HG02571 (cell line): ENCODE results near the gene RAC3.

Experiments
- ATAC-seq: cut with Tn5 transposase; IDR thresholded peaks from one replicate; pipeline ENCODE4 v1.9.1; 2021; ENCODE audit warnings: mild to moderate bottlenecking, moderate library complexity; ENCODE audit not compliant: unreplicated experiment

RAC3 gene

DNA sequence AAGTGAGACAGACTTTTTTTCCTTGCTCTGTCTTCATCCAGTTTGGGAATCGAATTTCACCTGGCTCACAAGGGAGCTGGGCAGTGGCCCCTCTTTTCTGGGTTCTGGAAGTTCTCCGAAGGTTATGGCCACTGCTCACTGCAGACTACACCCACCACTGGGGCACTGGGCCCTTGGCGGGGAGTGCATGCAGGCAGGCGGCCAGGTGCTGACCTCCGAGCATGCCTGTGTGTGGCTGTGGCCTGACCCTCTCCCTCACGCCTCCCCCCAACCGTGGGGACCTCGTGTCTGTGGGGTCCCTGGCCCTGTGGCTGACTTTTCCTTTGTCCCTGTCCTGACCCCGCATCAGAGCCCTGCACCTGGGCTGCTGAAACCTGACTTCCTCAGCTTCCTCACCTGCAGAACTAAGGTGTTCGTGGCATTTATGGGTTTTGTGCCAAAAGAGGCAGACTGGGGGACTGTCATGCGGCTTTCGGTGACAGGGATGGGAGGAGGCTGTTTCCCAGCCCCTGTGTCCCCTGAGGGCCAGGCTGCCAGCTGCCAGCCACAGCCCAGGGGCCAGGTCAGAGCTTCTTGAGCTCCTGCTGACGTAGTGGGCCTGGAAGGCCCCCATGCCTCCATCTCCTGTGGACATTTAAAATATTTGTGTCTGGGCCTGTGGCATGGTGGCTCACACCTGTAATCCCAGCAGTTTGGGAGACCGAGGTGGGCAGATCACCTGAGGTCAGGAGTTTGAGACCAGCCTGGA lies 32.6 kb upstream of the RAC3 start:
- ATAC-seq = no peak

DNA sequence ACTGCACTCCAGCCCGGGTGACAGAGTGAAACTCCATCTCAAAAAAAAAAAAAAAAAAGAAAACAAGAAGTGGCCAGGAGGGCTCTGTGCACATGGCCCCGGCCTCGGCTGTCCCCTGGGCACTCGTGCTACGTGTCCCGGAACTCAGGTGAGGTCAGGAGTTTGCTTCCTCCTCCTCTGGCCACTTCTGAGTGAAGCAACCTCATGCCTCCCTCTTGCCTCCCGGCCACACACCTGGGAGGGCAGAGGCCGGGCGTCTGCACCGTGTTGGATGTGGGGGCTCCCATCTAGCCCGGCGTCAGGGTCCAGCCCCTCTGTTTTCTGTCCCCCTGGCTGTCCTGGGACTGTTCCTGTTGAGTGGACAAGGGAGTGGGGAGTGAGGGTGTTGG lies 31.9 kb upstream of the RAC3 start:
- ATAC-seq = no peak

DNA sequence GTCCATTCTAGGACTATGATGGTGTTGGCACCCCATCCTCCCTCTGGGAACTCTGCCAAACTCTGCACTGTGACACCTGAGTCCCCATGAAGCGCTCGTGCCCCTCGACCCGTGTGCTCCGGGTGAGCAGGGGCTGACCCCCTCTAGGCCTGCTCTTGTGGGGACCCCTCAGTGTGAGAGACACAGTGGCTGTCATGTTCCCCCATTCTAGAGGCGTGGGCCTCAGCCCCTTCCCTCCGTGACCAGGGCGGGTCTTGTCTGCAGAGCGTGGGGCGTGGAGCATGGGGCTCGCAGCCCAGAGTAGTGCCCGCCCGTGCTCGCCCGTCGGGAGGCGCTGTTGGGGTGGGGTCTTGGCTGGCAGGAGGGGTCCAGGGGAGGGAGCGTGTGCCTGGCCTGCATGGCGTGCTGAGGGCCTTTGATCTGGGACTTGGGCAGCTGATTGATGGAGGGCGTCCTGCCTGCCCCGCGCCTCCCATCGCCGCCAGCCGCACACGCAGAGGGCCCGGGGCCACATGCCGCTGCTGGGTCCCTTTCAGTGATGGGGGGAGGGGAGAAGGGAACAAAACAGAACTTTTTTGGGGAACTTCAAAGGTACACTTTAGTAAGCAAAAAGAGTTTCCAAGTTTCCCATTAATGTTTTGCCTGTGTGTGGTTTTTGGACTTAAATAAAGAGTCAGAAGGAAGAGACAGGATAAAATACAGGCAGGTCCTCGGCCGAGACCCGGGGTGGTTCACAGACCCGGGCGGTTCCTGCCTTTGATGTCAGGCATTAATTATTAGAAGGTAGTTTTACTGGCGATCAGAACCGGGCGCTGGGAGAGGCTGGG lies 31.3 kb upstream of the RAC3 start:
- ATAC-seq = no peak

DNA sequence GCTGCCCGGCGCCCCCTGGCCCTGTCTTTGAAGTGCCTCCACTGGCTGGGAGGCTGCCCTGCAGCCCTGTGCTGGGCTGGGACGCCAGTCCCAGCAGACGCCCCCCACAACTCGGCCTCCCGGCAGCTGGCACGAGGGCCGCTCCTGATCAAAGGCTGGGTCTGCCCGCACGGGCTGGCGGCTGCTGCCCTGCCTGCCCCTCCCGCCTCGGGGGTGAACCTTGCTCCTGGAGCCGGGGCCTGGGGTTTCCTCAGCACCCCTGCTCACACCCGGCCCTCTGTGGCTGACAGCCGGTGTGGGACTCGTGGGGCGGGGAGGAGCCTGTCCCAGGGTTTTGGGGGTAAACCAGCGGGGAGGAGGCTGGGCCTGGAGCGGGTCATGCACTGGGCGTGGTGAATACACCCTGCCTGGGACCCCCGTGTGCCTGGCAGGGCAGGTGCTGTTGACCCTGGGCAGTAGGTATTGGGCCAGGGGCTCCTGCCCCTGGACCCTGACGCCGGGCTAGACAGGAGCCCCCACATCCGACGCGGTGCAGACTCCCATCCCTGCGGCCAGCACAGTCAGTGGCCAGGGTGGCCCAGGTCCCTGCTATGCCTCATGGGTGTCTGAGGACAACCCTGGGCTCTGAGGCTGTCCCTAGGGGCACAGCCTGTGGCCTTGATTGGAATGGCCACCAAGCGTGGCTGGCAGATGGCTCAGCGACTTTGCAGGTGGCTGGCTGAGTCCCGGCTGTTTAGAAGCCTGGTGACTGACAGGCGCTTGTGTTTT lies 30.5 kb upstream of the RAC3 start:
- no peak for ATAC-seq

DNA sequence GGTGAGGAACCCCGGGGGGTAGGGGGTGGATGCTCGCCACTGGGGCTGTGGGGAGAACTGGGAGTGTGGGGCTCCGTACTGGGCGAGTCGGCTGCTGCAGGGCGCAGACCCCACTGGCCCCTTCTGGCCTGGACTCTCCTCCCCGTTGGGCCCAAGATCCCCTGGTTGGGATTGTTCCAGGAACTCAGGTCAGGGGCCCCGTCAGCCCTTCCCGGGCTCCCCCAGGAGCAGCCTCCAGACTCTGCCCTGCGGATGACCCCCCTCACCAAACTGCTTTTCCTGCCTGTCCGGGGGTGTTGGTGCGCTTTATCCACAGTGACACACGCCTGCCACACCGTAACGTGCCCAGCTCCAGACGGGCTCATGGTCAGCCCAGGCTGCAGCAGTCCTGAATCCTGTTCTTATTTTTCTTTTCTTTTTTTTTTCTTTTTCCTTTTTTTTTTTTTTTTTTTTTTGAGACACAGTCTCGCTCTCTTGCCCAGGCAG lies 29.9 kb upstream of the RAC3 start:
- no peak for ATAC-seq

DNA sequence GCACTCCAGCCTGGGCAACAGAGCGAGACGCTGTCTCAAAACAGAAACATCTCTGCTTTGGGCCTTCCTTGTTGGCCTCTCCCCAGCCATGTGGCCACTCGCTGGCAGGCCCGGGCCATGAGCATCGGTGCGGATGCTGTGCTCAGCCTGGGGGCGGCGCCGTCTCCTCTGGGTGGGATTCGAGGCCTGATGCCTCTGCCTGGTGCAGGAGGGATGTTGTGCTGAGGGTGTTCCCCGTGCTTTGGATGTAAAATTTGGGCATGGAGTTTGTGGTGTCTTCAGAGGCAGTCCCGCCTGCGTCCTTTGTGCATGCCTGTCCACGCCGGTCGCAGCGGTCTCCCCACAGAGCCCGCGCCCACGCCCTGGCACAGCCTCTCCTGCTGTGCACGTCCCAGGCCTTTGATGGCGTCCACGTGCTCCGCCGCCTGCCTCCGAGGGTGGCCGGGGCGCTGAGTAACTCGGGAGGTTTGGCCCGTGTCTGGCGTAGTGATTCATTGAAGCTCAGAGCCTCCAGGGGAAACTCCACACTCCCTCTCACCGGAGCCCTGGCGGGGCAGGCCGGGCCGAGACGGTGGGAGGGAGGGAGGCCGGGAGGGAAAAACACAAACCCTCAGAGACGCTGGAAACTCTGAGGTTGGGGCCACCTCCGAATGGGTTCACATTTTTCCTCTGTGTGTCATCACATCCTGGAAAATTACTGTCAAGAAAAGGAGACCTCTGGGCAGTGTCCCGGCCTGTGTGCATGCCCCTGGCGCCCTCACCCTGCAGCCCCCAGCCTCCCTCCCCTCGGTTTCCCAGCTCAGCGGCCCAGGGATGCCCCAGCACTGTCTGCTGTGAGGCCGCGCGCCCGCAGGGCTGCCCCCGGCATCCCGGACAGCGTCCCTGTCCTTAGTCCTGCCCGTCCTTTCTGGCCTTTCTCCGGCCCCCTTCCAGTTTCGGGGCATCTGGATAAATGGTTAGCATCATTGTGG lies 27.8 kb upstream of the RAC3 start:
- no peak for ATAC-seq

DNA sequence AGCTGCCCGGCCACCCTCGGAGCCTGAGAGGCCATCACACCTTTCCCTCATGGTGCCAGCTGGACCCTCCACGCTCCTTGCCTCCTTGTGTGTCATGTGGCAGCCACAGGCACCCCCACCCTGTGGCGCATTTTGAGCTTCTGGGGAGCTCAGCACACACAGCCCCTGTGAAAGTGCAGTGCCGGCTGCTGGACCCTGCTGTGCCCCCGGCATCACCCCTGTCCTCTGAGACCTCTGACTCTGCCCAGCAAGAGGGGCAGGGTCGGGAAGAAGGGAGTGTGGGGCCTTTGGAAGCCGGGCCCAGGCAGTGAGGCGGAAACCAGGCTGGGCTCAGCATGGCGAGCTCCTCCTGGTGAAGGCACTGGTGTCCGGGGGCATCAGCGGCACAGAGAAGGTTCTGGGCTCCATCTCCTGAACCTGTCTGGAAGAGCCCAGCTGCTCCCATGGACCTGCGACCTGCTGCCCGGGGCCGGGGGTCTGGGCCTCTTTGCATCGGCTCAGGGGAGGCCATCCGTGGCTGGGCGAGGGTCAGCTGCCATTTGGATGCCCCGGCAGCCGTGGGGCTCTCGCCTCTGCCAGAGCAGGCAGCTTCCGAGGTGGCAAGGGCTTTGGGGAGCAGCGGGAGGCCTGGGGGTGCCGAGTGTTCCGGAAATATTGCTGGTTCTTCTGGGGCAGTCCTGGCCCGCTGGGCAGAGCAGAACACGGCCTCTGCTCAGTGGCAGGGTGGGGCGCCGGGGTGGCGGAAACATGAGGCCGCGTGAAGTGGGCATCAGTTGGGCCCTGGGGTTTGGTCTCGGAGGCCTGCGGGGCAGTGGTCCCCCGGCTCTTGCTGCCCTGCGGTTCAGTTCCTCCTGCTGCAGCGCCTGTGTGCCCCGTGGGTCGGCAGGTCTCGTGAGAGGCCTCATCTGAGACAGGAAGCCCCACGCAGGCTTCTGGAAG lies 26.7 kb upstream of the RAC3 start:
- ATAC-seq = no peak

DNA sequence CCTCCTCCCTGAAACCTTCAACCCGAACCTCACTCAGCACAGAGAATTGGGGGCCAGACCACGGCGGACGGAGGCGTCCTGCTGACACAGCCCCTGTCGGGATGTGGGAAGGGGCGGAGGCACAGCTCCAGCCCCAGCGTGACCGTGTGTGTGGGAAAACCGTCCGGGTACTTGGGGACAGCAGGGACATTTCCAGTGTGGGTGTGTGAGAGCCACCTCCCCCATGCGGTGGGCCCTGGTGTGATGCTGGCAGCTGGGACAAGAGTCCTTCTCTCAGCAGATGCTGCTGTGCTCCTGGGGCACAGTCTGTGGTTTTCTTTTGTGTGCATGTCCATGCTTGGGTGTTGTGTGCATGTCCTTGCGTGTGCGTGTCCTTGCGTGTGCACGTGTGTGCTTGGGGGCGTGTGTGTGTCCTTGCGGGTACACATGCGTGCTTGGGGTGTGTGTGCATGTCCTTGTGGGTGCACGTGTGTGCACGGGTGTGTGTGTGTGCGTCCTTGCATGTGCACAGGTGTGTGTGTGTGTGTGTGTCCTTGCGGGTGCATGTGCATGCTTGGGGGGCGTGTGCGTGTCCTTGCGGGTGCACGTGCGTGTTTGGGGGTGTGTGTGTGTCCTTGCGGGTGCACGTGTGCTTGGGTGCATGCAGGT lies 25.7 kb upstream of the RAC3 start:
- ATAC-seq = no peak

DNA sequence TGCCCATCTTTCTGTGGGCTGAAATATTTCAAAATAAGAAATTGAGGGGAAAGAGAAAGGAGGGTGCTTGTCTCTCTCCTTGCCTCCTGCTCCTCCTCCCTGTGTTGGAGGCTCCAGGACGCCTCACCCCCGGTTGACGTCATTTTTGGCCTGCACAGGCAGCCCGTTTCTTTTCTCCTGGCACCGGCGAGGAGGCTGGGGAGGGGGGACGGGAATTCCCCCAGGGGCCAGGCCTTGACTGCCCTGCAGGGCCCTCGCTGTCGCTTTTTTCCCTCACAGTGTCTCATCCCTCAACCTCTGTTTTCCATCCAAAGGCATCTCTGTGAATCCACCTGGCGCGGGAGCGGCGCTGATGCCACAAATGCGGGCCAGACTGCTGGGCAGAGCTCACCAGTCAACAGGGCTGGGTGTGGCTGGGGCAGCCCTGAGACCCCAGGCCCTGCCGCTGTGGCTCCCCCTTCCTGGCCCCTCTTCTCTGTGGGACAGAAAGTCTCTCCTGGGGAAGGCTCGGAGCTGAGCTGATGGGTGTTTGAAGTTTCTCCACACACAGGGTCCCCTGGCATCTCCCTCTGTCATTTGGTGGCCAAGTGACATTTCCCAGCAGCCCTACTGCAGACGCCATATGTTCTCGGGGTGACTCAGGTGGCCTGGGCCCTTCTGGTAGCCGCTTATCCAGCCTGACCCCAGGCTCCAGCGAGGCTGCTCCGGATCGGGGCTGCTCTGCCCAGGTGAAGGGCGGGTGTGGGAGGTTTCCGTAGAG lies 24.8 kb upstream of the RAC3 start:
- no peak for ATAC-seq

DNA sequence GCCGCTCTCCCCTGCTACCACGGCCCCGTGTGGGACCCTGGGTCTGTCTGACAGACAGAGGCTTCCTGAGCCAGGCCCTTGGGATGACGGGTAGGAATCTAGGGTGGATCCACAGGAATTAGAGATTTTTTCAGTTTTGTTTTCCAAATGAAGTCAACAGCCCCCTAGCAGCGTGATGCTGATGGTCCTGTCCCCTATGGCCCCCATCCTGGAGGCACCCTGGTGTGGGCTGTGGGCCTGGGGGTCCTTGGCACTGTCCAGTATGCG lies 24.3 kb upstream of the RAC3 start:
- ATAC-seq = no peak

DNA sequence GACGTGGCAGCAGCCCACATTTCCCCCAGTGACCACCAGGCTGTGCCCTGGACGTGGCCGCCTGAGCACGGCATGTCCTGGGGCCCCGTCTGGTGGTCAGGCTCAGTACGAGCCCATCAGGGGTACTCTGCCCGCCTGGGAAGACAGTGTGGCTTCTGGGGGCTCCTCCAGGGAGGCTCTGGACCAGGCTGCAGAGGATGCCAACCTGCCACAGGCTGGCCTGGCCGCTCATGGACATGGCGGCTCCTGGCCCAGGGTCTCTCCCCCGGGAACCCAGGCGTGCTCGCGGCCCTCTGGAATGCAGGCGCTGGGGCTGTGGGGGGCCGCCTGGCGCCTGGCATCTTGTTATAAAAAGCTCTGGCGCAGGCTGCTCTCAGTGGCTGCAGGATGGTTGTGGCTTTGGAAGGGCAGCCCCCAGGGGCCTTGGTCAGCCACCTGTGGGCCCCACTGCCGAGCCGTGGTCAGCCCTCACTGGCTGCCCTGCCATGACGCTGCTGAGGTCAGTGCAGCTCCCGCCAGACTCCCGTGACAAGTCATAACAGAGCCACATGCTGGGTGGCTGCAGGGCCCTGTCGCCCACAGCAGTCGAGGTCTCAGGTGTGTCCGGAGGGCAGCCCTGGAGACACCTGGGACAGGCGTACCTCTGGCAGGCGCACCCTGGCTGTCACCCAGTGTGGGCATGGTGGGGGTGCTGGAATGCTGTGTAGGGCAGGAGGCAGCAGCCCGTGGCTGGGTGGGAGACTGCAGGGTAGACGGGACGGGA lies 23.8 kb upstream of the RAC3 start:
- no peak for ATAC-seq

DNA sequence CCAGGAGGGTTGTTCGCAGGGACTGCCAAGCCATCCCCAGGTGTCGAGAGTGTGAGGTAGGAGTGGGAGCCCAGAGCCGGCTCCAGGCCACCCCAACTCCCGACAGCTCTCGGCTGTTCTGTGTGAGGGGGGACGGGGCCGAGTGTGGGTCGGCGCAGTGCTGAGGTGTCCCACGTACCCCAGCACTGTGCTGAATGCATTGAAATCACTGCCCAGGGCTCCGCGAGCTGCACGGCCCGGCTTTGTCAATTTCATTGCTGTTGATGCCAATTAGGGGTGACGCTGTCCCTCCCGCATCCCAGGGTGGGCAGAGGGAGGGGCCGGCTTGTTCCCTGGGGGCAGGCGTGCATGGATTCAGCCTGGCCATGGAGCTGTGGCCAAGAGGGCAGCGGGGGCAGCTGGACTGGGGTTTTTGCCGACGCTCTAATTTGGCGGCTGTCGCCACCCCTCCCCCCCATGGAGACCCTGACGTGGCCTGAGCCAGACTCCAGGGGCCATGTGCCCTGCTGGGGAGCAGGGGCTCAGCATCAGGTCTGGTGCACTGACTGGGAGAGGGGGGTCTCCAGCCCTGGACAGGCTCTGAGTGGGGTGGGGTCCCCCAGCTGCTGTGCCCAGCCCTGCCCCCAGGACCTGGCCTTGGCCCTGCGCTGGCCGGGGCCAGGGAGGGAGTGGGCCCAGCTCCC lies 23.1 kb upstream of the RAC3 start:
- no peak for ATAC-seq

DNA sequence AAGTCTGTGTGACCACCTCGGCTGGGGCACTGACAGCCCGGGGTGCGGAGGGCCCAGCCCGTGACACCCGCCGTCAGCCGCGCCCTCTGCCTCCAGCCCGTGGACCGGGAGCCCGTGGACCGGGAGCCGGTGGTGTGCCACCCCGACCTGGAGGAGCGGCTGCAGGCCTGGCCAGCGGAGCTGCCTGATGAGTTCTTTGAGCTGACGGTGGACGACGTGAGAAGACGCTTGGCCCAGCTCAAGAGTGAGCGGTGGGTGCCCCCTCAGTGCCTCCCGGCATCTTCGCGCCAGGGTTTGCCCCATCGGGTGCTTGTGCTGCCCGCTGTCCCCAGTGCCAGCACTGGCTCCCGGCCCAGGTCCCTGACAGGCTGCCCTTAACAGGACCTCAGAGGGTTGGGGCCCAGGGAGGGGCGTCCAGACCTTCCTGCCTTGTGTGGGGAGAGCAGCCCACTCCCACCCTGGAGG lies 22.5 kb upstream of the RAC3 start:
- ATAC-seq = no peak

DNA sequence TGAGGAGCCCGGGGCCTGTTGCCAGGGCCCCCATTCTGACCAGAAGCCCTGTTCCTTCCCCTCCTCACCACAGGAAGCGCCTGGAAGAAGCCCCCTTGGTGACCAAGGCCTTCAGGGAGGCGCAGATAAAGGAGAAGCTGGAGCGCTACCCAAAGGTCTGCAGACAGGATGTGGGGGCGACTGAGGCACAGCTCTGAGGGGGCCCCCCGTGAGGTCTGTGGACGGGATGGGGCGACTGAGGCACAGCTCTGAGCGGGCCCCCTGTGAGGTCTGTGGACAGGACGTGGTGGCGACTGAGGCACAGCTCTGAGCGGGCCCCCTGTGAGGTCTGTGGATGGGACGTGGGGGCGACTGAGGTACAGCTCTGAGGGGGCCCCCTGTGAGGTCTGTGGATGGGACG lies 22.1 kb upstream of the RAC3 start:
- no peak for ATAC-seq

DNA sequence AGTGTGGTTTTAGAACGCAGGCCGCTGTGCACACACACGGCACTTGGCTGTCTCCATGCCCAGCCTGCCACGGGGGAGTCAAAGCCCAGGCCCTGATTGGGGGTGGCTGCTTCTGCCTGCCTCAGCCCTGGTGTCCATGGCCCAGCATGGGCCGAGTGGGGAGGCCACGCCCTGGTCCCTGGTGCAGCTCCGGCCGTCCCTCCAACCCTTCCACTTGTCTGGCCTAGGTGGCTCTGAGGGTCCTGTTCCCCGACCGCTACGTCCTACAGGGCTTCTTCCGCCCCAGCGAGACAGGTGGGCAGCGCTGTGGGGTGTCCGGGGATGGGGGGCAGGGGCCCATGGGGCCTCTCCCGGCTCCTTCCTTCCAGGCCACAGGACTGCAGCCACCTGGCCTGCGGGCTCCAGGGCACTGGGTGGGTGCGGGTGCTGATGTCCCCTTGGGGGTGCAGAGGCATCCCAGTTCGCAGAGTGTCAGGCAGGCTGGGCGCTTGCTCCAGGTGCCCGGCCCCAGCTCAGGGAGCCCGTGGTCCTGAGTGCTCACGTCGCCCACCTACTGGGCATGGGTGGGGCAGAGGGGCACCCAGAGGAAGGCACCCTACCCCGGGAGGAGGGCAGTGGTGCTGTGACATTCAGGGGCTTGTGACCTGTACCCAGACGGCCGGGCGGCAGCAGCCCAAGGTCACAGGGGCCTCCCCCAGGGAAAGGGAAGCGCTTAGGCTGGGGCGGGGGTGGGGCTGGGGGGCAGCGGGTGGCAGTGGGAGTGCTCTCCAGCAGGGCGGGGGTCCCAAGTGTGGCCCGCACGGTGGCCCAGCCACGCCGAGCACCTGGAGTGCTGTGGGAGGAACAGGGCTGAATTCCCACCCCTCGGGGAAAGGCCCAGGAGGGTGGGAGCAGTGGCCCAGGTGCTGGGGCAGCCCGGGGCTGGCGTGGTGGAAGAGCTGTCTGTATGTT lies 20.6 kb upstream of the RAC3 start:
- ATAC-seq = no peak
